Activated naive CD4-positive, alpha-beta T cell treated with anti-CD3 and anti-CD28 coated beads, Interleukin-2, amount 50 U/mL, for 24 hours (primary cell): Measurements from ENCODE around the gene MCIDAS.

Experiments used
- H3K27ac Mint-ChIP-seq: one replicate; pipeline ENCODE4 v1.8.0; 2021; ENCODE audit warnings: mild to moderate bottlenecking, mixed read lengths
- H3K27me3 Mint-ChIP-seq: one replicate; pipeline ENCODE4 v1.8.0; 2021; ENCODE audit warnings: mixed read lengths
- H3K36me3 Mint-ChIP-seq: one replicate; pipeline ENCODE4 v1.8.0; 2021; ENCODE audit warnings: mixed read lengths
- H3K4me1 Mint-ChIP-seq: one replicate; pipeline ENCODE4 v1.8.0; 2021; ENCODE audit warnings: mixed read lengths
- H3K4me3 Mint-ChIP-seq: one replicate; pipeline ENCODE4 v1.8.0; 2021; ENCODE audit warnings: mild to moderate bottlenecking, mixed read lengths
- H3K9me3 Mint-ChIP-seq: one replicate; pipeline ENCODE4 v1.8.0; 2021; ENCODE audit warnings: mixed read lengths

MCIDAS gene

DNA sequence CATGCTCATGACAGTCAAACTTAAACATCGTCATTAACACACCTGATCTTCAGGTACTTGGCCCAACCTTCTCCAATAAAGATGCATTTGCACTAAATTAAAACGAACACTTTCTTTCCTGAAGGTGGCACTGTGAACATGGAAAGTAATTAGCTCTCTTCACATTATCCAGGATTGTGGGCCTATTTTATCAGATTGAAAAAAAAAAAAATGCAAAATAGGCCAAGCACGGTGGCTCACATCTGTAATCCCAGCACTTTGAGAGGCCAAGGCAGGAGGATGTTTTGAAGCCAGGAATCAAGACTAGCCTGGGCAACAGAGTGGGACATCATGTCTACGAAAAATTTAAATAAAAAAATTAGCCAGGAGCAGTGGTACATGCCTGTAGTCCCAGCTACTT is 39.7 kb downstream of the MCIDAS start:
- Mint-ChIP-seq H3K27me3 (peaks cover 47% of the 10 kb centered on the region), H3K9me3 (no peaks in the 10 kb centered on the region), H3K36me3 (no peaks in the 10 kb centered on the region), H3K4me1 (no peaks in the 10 kb centered on the region), H3K4me3 (no peak overlapping the region), H3K27ac (no peak overlapping the region)

DNA sequence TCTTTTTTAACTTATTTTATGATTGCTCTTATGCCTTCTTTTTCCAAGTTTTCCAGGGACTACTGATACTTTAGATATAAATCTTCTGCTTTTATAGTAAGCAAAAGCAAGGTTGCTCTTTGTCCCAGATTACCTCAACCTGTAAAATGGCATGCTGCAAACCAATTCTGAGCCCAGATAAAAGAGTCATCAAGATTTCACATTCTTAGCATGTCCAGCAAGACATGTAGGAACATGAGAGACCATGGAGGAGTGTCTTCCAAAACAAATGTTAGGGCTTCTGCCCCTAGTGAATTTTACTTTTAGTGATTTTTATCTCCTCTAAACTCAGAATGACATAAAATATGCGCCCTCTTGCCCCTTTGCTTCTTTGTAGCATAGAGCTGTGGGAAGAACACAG is 47.1 kb downstream of the MCIDAS start:
- Mint-ChIP-seq H3K27me3 (peaks cover 49% of the 10 kb centered on the region), H3K4me3 (no peak overlapping the region)

GRCh38 chr5:55177078-55177477 is 50.0 kb downstream of the MCIDAS start:
- Mint-ChIP-seq H3K9me3 (peaks cover 6% of the 10 kb centered on the region), H3K27ac (no peak overlapping the region), H3K27me3 (peaks cover 59% of the 10 kb centered on the region), H3K4me1 (peaks cover 45% of the 10 kb centered on the region), H3K36me3 (no peaks in the 10 kb centered on the region), H3K4me3 (peak overlapping the region; percentile 1)

More for the DNA sequence above, 47.1 kb downstream of the MCIDAS start:
- Mint-ChIP-seq H3K9me3 (peaks cover 6% of the 10 kb centered on the region), H3K4me1 (peaks cover 21% of the 10 kb centered on the region), H3K27ac (no peak overlapping the region), H3K36me3 (no peaks in the 10 kb centered on the region)

GRCh38 chr5:55176176-55176818 is 50.8 kb downstream of the MCIDAS start:
- peaks cover 46% of the 10 kb centered on the region for H3K4me1 Mint-ChIP-seq
- peak overlapping the region; percentile 26 for H3K27ac Mint-ChIP-seq
- peak overlapping the region; percentile 51 for H3K4me3 Mint-ChIP-seq
- no peaks in the 10 kb centered on the region for H3K36me3 Mint-ChIP-seq
- H3K9me3 Mint-ChIP-seq: peaks cover 6% of the 10 kb centered on the region
- peaks cover 59% of the 10 kb centered on the region for H3K27me3 Mint-ChIP-seq

DNA sequence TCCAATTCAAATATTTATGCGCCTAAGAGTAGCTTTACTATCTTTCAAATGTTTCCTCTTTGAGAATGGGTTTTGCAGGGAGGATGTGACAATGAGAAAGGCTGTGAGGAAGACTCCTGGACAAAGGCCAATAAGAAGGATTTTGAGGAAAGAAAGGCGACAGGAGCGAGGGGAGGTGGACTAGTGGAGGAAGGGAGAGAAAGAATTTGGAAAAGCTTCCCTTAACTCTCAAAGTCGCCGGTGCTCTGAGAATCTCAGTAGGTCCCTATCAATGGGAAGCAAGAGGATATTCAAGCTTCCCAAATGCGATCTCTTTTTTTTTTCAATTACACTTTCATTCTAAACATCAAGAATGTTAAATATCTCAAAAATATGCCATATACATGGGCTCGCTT is 51.3 kb downstream of the MCIDAS start:
- H3K4me3 Mint-ChIP-seq: peak overlapping the region; percentile 56
- no peaks in the 10 kb centered on the region for H3K36me3 Mint-ChIP-seq
- no peak overlapping the region for H3K27ac Mint-ChIP-seq
- H3K9me3 Mint-ChIP-seq: peaks cover 6% of the 10 kb centered on the region
- H3K27me3 Mint-ChIP-seq: peaks cover 59% of the 10 kb centered on the region
- H3K4me1 Mint-ChIP-seq: peaks cover 46% of the 10 kb centered on the region

DNA sequence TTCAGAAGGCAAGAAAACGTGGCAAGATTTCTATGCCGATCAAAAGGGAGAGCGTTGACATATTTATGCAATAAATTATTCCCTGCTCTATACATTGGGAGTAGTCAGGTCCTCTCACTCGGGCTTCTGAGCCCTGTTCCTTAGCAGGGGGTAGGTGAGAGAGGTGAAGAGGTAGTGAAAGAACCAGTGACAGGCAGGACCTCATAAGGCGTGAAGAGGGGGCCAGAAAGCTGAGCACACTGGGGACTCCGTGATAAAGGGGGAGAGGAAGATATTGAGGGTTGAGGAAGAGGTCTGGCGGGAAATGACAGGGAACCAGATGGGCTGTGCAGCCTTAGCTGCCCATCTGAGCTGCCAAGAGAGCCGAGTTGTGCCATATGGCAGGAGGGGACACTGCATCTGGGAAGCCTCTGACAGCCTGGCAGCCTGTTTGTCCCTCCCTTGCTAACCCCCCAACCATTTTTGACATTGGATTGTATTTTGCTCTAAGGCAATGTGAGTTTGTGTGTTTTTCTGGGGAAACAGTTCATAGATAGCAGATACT is 53.4 kb downstream of the MCIDAS start:
- peak overlapping the region; percentile 87 for H3K4me3 Mint-ChIP-seq
- peaks cover 6% of the 10 kb centered on the region for H3K9me3 Mint-ChIP-seq
- H3K27me3 Mint-ChIP-seq: peaks cover 56% of the 10 kb centered on the region
- H3K4me1 Mint-ChIP-seq: peaks cover 46% of the 10 kb centered on the region
- H3K27ac Mint-ChIP-seq: peak overlapping the region; percentile 61
- no peaks in the 10 kb centered on the region for H3K36me3 Mint-ChIP-seq

DNA sequence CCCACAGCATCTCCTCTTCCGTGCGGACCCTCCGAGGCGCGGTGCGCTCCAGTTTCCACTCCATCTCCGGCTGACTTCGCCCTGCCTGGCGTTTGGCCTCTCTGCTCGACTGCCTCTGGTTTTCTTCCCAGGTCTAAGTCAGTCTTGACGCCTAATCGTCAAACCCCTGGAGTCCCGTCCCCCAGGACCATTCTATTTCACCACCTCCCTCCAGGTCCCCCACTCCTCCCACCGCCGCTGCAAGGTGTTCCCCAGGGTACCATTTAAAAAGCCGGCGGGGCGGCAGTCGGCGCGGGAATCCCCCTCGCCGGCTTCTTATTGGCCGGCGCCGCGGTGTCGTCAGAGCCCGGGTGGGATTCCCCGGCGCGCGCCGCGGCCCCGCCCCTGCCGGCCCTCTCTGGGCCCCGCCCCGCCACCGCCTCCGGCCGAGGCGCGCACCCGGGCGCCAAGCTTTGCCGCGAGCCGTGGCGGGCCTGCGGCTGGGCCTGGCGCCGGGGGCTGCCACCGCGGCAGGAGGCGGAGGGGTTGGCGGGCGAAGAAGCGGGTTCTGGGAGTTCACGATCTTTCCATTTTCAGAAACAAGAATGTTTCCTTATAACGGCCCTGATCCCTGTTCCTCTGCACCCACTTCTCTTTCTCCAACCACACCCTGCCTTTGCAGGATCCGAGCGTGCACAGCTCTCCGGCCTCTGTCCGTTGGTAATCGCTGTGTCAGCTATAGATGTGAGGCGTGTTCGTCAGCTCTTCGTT is 54.0 kb downstream of the MCIDAS start, which contains the start of gene CDC20B:
CDC20B (minus strand) TSS at position 241 of the 750 bp plus-strand sequence; CDS start at position 64, 177 bp downstream.
- Mint-ChIP-seq H3K4me3 (peak within 1 kb of the TSS; percentile 92), H3K27ac (peak within 1 kb of the TSS; percentile 70), H3K27me3 (peaks cover 56% of the 10 kb centered on the region), H3K4me1 (peaks cover 46% of the 10 kb centered on the region), H3K9me3 (peaks cover under 1% of the 10 kb centered on the region), H3K36me3 (no peaks in the 10 kb centered on the region)

- peak overlapping the region; percentile 70 for H3K27ac Mint-ChIP-seq
- H3K4me1 Mint-ChIP-seq: peaks cover 46% of the 10 kb centered on the region
- no peaks in the 10 kb centered on the region for H3K9me3 Mint-ChIP-seq
- H3K4me3 Mint-ChIP-seq: peak overlapping the region; percentile 92
- no peaks in the 10 kb centered on the region for H3K36me3 Mint-ChIP-seq
- H3K27me3 Mint-ChIP-seq: peaks cover 56% of the 10 kb centered on the region
These were observed 54.8 kb downstream of the MCIDAS start for GRCh38 chr5:55172051-55172899.

GRCh38 chr5:55171471-55171870 is 55.6 kb downstream of the MCIDAS start:
- Mint-ChIP-seq H3K4me3 (no peak overlapping the region), H3K27me3 (peaks cover 53% of the 10 kb centered on the region), H3K9me3 (no peaks in the 10 kb centered on the region)

More at GRCh38 chr5:55171471-55171870, 55.6 kb downstream of the MCIDAS start:
- peaks cover 40% of the 10 kb centered on the region for H3K4me1 Mint-ChIP-seq
- no peaks in the 10 kb centered on the region for H3K36me3 Mint-ChIP-seq
- H3K27ac Mint-ChIP-seq: peak overlapping the region; percentile 2
